AG10803 (cell line): Measurements from ENCODE around the gene EHBP1.

Experiments
- DNase-seq: peaks from one replicate; pipeline ENCODE4 v3.0.0; 2010; ENCODE audit warnings: low read depth
- H3K4me3 ChIP-seq: 2 replicates; pipeline ENCODE4 v1.5.1; 2011; ENCODE audit warnings: mild to moderate bottlenecking, low read length, control low read depth
- CTCF ChIP-seq: conservative IDR thresholded peaks from 2 replicates; pipeline ENCODE4 v1.5.1; 2011; ENCODE audit warnings: mild to moderate bottlenecking, low read length, control low read depth, inconsistent platforms

EHBP1 gene

DNA sequence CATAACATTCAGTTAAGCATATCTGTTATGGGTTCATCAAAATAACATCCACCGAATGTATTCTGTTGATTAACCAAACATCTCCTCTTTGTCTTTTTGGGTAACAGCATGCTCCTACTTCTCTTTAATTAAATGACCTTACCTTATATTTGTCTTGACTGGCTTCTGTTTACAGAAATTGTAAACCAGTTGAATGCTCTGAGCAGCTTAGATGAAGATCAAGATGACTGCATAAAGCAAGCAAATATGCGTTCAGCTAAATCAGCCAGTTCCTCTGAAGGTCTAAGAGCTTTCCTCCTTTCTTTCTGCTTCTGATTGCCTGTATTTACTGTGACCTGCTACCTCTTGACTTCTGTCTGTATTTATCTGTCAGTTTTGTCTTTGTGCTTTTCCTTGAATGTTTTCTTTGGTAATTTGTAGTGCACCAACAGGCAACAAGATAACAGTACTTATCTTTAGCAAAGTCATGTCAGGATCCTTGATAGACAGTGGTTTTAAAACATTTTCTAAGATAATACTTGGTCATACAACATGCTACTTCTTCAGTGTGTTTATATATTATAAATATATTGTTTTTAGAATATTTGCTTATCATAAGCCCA lies 152.8 kb downstream of the EHBP1 start:
- H3K4me3 ChIP-seq, result no peak overlapping the region
- no peak for TF ChIP-seq CTCF
- DNase-seq, result no peak

GRCh38 chr2:62868947-62869346 lies 163.4 kb downstream of the EHBP1 start:
- DNase-seq, result no peak
- no peak for TF ChIP-seq CTCF

DNA sequence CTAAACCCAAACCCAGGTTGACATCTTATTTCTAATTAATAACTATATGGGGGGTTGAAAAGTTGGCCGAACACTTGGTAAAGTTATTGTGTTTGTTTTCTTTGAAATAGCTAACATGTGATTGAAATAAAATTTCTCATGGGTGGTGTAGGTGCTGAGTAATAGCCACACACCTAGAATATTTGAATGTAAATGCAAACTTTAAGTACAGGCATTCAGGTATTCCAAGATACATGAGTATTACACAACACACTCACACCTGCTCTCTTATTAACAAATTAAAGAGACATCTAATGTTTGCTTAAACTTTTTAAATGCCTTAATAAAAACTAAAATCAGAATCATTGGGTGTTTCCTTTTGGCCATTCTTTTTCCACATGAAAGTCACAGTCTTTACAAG lies 165.5 kb downstream of the EHBP1 start:
- DNase-seq, result no peak
- H3K4me3 ChIP-seq, result no peak overlapping the region
- TF ChIP-seq CTCF, result no peak

More at GRCh38 chr2:62868947-62869346, 163.4 kb downstream of the EHBP1 start:
- H3K4me3 ChIP-seq, result no peak overlapping the region

- no peak for DNase-seq
- no peak overlapping the region for H3K4me3 ChIP-seq
- no peak for TF ChIP-seq CTCF
Measured at GRCh38 chr2:62871506-62871905, 166.0 kb downstream of the EHBP1 start.

DNA sequence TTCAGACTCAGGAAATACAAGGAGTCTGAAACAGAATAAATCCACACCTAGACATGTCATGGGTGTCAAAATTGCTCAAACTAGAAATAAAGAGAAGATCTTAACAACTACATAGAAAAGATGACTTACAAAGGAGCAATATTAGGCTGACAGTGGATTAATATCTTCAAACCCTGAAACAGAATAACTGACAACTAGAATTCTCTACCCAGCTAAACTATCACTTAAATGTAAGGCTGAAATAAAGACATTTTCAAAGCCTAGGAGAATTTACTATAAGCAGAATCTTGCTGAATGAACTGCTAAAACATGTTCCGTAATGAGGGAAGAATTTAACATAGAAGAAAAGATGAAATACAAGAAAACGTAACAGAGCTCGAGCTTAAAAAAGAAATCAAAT lies 168.1 kb downstream of the EHBP1 start:
- no peak for DNase-seq
- no peak overlapping the region for H3K4me3 ChIP-seq
- TF ChIP-seq CTCF, result no peak

GRCh38 chr2:62874881-62875383 lies 169.4 kb downstream of the EHBP1 start:
- H3K4me3 ChIP-seq, result no peak overlapping the region
- no peak for TF ChIP-seq CTCF
- no peak for DNase-seq

GRCh38 chr2:62881162-62881795 lies 175.8 kb downstream of the EHBP1 start:
- H3K4me3 ChIP-seq, result no peak overlapping the region
- no peak for DNase-seq
- TF ChIP-seq CTCF, result no peak
